Iris pigment epithelial cell (primary cell): ENCODE data around the gene CASK.

Source experiments
- DNase-seq: peaks from one replicate; pipeline ENCODE4 v3.0.0-alpha.2; 2011; ENCODE audit warnings: low read depth

The CASK gene

GRCh38 chrX:41923211-41923977, at the start of gene CASK:
Gene CASK (minus strand): TSS chrX:41923554. CDS start chrX:41922988, 566 bp downstream.
- peak; percentile 86 for DNase-seq

GRCh38 chrX:41971346-41971745, 48.0 kb upstream of the CASK start:
- DNase-seq = no peak

GRCh38 chrX:41970419-41970818, 47.1 kb upstream of the CASK start:
- no peak for DNase-seq

GRCh38 chrX:41963348-41963747, 40.0 kb upstream of the CASK start:
- DNase-seq = no peak

GRCh38 chrX:41960142-41960541, 36.8 kb upstream of the CASK start:
- DNase-seq = no peak

GRCh38 chrX:41958861-41959260, 35.5 kb upstream of the CASK start:
- DNase-seq = no peak

GRCh38 chrX:41956027-41956426, 32.7 kb upstream of the CASK start:
- no peak for DNase-seq

- DNase-seq = no peak
These were observed 28.7 kb upstream of the CASK start for GRCh38 chrX:41952102-41952501.

GRCh38 chrX:41946989-41947612, 23.7 kb upstream of the CASK start:
- no peak for DNase-seq

GRCh38 chrX:41946235-41946634, 22.9 kb upstream of the CASK start:
- DNase-seq = no peak

GRCh38 chrX:41935832-41936231, 12.5 kb upstream of the CASK start:
- DNase-seq = no peak

- DNase-seq = no peak
These were observed 10.2 kb upstream of the CASK start for GRCh38 chrX:41933546-41933945.

- DNase-seq = no peak
These were observed 9.5 kb upstream of the CASK start for GRCh38 chrX:41932885-41933284.

GRCh38 chrX:41931591-41931990, 8.2 kb upstream of the CASK start:
- DNase-seq = no peak

- peak; percentile 27 for DNase-seq
These were observed 777 bp upstream of the CASK start for GRCh38 chrX:41923978-41924683.

GRCh38 chrX:41922431-41923151, 763 bp downstream of the CASK start:
- peak; percentile 17 for DNase-seq

GRCh38 chrX:41921492-41922430, 1.6 kb downstream of the CASK start:
- peak; percentile 67 for DNase-seq

- no peak for DNase-seq
These were observed 3.5 kb downstream of the CASK start for GRCh38 chrX:41919870-41920269.

GRCh38 chrX:41917517-41917916, 5.8 kb downstream of the CASK start:
- no peak for DNase-seq

- no peak for DNase-seq
These were observed 9.9 kb downstream of the CASK start for GRCh38 chrX:41913476-41913875.

GRCh38 chrX:41912923-41913322, 10.4 kb downstream of the CASK start:
- DNase-seq = no peak
